NK-92 (cell line): Measurements from ENCODE around the gene PMF1.
A peak's percentile ranks its signal among the peaks of the same experiment; 100 is the strongest.

Experiments
- DNase-seq: peaks from one replicate; lab custom pipeline; 2025; ENCODE audit not compliant: unreplicated experiment; lab: John Stamatoyannopoulos, UW

The PMF1 gene

DNA sequence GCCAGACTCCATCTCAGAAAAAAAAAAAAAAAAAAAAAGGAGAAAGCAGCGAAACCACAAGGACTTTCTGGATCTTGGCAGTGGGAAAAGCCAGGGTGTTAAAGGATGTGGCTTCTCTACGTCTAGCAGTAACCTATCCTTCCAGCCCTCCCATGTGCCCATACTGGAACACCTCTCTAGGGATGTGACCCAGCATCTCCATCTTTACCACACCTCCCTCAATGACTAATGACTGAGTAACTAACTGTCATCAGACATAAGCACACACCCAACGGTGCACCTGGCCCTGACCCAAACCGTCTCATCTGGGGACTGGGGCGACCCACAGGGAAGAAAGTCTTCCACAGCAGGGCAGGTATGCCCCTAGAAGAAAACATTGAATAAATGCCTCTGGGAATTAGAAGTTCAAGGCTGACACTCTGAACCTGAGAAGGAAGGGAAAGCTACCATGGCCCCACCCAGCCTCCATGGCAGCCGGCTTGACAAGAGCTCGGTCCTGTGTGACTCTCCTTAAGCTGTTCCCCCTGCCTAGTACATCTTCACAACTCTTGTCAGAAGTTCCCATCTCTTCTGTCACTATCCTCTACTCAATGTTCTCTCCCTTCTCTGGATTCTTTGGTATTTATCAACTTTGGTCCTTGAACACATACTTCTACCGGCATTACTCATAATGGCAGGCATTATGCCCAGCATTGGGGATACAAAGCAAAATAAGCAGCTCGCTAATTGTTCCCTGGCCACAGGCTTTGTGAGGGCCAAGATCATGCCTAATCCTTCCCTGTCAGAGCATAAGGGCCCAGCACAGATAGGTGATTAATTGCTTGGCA, 49.9 kb downstream of the PMF1 start:
- DNase-seq, result no peak

- no peak for DNase-seq
Measured at GRCh38 chr1:156263288-156263655, 50.5 kb downstream of the PMF1 start.

- no peak for DNase-seq
Measured at GRCh38 chr1:156266051-156266450, 53.2 kb downstream of the PMF1 start.

DNA sequence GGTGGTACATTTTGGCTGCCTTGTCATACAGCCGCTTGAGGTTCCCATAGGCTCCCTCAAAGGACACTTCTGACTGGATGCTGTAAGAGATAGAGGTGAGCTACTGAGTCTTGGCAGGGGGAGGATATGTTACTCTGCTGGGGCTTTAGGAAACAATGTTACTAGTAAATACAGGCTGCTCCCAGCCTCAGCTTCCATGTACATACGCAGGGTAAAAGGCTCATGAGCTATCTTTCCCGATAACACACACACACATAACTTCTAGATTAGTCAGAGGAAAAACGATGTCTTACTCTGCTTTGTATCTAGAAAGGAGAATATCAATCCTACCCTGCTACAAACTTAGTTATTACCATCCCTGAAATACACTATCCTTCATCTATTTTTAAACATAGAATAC, 55.5 kb downstream of the PMF1 start:
- no peak for DNase-seq

DNA sequence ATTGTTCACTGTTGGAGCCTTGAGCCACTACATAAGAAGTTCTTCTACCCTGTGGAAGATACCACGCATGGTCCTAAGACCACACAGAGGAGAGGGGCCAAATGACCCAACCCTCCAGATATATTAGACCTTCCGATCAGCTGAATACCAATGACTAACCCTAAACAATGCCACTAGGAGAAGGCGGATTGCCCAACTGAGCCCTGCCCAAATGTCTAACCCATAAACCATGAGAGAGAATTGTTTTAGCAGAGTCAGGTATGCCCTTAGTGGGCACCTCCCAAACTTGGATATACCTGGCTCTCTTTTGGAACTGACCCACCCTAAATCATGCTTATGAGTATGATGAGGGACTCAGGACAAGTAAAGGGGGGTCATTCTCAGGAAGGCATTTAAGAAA, 57.5 kb downstream of the PMF1 start:
- DNase-seq, result no peak

GRCh38 chr1:156276532-156276931, 63.7 kb downstream of the PMF1 start:
- no peak for DNase-seq

DNA sequence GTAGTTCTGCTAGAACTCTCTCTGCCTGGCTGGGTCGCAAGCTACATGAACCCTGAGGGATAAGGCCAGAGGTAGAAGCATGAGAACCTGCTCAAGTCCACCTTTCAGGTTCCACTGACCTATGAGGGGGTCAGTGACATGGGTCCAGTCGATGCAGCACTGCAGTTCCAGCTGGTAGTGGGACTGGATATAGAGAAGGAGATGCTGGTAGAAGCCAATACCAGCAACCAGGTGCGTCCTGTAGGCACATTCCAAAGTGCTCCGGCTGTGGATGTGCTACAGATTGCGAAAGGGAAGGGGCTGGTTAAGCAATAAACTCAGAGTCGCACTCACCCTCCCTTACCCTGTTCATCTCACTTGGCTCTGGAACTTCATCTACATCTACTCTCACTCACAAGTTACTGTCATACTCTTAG, 64.2 kb downstream of the PMF1 start:
- DNase-seq, result no peak

GRCh38 chr1:156279837-156280236, 67.0 kb downstream of the PMF1 start:
- no peak for DNase-seq

DNA sequence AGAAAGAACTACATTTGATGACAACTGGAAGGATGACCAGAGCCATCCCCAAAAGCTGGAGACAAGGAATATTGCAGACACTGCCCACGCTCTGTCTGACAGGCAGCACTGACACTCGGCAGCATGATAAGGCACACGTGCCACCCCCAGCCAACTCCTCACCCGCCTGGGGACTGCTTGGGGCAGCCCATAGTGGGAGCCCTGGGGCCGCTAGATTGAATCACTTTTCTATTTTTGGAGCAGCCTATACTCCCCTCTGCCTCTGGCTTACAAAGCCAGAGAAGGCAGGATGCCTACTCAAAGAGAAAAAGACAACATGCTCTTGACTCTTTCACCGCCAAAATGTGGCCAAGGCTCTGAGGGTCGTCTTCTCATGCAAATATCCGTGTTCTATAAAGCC, 68.5 kb downstream of the PMF1 start:
- no peak for DNase-seq

DNA sequence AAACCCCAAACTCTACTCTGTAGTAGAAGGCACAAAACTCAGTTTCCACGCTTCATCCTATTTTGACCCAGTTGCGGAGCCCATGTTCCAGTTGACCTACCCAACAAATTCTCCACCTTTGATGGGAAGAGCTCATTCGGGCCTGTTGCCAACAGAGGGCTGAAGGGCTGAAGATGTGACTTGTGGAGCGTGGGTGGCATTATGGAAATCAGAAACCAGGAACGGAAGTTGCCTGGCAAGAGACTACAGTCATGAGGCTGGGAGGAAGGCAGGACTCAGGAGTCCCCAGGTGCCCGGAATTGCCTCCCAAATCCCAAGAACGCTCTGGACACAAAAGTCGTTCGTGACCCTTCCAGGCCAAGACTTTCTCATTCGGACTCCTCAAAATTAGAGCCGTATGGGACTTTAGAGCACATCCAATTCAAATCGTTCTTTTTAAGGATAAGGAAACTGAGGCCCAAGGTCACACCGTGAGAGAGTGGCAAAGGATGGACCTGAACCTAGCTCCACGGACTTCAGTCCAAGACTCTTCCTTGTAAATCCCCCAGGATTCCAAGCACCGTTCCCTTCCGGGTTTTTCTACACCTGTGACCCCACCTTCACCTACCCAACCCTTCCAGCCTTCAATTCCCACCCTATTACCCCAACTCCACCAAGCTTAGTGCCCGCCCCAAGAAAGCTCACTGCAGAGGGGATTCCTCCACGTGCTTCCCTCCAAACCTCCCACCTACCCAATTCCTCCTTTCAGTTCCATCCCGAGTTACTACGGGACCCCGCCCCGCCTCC, 69.1 kb downstream of the PMF1 start:
- no peak for DNase-seq

DNA sequence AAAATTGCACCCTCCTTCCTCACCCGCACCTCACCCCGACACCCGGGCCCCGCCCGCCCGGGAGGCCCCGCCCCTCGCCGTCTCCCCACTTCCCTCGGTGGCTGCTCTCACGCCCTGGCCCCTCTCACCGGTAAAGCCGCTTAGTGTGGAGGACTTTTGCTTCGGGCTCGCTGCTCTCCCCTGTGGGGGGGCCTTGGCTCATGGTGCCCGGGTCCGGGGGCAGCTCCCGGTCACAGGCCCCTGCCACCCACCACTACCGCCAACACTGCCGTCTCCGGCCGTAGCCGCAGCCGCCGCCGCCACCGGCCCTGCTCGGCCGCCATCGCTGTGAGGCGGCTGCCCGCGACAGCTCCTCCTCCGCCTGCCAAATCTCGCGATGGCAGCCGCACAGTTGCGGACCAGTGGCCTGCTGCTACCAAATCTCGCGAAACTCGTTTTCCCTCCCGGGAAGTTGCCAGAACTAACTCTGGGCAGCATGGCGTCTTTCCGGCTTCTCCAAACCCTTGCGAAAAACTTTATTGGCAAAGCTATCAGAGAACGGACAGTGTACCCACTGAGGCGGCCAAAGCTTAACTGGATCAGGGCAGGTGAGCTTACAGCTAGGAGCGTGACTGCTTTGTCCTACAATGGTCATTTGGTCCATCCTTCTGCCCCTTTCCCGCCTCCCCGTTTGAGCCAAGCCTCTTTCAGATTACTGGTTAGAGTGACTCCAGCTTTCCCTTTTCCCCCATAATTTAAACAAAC, 69.8 kb downstream of the PMF1 start, which contains the start of gene SMG5:
TSS of gene SMG5 (minus strand) at position 347 of the 744 bp plus-strand sequence. CDS start at position 202, 145 bp downstream.
- peak; percentile 76 for DNase-seq

DNA sequence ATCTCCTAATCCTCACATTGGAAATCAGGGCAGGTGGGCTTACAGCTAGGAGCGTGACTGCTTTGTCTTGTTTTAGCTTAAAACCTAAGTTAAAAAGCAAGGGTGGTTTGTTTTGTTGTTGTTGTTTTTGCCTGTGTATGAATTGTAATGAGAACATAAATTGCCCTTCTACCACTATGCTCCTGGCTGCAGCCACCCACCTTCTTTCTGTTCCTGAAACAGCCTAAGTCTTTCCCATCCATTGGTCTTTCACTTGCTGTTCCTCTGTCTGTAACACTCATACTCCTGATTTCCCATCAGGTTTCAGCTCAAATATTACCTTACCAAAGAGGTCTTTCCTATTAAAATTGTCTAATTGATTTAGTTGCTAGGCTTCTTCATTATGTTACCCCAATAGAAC, 70.7 kb downstream of the PMF1 start:
- DNase-seq, result no peak

GRCh38 chr1:156284112-156284511, 71.3 kb downstream of the PMF1 start, which contains the start of gene TMEM79:
Gene TMEM79, plus strand, starts transcription at chr1:156284325. Its CDS starts 902 bp downstream, at chr1:156285227.
- DNase-seq, result no peak

DNA sequence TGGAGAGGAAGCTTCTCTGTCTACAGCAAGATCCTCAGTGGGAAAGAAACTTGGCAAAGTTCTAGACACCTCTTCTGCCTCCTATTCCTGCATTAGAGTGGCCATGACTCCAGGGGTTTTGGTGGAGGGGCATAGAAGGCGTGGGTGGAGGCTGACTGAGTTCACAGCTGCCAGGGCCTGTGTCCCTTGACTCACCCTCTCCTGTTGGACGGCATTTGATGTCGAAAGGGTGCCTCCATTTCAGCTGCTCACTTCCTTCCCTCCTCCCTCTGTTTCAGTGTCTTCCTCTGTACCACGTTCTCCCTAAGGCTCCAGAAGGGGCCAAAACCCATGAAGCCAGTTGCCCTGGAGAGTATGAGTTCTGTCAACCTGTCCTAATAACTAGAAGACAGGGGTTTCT, 72.0 kb downstream of the PMF1 start:
- DNase-seq, result no peak

DNA sequence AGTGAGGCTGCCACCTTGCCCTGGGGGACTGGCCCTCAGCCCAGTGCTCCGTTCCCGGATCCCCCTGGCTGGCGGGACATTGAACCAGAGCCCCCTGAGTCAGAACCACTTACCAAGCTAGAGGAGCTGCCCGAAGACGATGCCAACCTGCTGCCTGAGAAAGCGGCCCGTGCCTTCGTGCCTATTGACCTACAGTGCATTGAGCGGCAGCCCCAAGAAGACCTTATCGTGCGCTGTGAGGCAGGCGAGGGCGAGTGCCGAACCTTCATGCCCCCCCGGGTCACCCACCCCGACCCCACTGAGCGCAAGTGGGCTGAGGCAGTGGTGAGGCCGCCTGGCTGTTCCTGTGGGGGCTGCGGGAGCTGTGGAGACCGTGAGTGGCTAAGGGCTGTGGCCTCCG, 72.6 kb downstream of the PMF1 start:
- DNase-seq, result no peak

DNA sequence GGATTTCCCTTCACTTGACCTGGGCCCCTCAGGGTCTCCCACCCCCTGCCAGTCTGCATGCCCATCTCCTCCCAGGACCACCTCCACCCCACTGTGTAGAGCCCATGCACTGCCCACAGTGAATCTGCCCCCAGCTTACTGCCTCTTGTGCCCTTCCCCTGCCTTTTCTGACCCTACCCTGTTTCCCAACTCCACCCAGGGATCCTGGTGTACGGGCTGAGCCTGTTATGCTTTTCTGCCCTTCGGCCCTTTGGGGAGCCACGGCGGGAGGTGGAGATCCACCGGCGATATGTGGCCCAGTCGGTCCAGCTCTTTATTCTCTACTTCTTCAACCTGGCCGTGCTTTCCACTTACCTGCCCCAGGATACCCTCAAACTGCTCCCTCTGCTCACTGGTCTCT, 73.3 kb downstream of the PMF1 start:
- DNase-seq, result no peak
